ENCODE results near the gene PARP6. TPM values are rescaled to one million over a fixed set of nuclear protein-coding genes. Genes with fewer than 3 reads are reported as not detected.

PARP6 gene
- total and polyA plus RNA-seq, 2 of the 8 experiments (the other 6 are each of a cell fraction or from before 2014, with no cell fraction given): 39.8 to 45.3 TPM

- Histone ChIP-seq H3K23ac (ENCODE audit: insufficient read length) (no peak overlapping the region), H2BK15ac (ENCODE audit: low read length) (no peak overlapping the region), H3K4me2 (ENCODE audit: insufficient read depth in 1 of 2, low read depth in 2 of 2, low read length in 2 of 2) (no peak overlapping the region), H2BK20ac (ENCODE audit: low read length) (no peak overlapping the region), H3K56ac (replicated peaks; ENCODE audit: insufficient read length, low read depth, low read length) (no peak overlapping the region), H4K5ac (ENCODE audit: insufficient read length, low read depth, low read length) (no peak overlapping the region), H3K14ac (ENCODE audit: insufficient read length) (no peak overlapping the region), H3K4me1 (replicated peaks in 1 of 4; ENCODE audit: control insufficient read depth in 3 of 4, insufficient read depth in 4 of 4, low read length in 3 of 4) (no peaks in the 10 kb centered on the region), H3K27ac (ENCODE audit: low read depth, low read length) (no peak overlapping the region), H4K8ac (ENCODE audit: extremely low read depth, insufficient read depth, low read length) (peak overlapping the region; percentile 39; the same call in 1 of the 2 replicates), H3K23me2 (ENCODE audit: low read depth, low read length) (no peaks in the 10 kb centered on the region), H3K4ac (replicated peaks; ENCODE audit: insufficient read length, low read depth, low read length) (no peak overlapping the region), H4K91ac (replicated peaks; ENCODE audit: insufficient read length, low read length) (no peak overlapping the region), H2BK120ac (replicated peaks; ENCODE audit: low read depth, low read length) (no peak overlapping the region), H3K9ac (replicated peaks in 1 of 4; ENCODE audit: extremely low read depth in 1 of 4, low read depth in 3 of 4, low read length in 3 of 4) (no peak overlapping the region), H2AK5ac (ENCODE audit: low read depth, low read length) (no peak overlapping the region), H3K79me1 (ENCODE audit: low read depth, low read length) (no peaks in the 10 kb centered on the region), H3K18ac (ENCODE audit: extremely low read depth, low read length) (no peak overlapping the region), H3K36me3 (ENCODE audit: control insufficient read depth in 2 of 4, insufficient read depth in 4 of 4, low read length in 3 of 4) (no peaks in the 10 kb centered on the region), H2AFZ (ENCODE audit: low read length) (no peak overlapping the region), H3K4me3 (ENCODE audit: extremely low read depth in 1 of 4, insufficient read depth in 2 of 4, low read depth in 3 of 4, low read length in 4 of 4) (no peak overlapping the region), H2BK12ac (ENCODE audit: low read depth, low read length) (no peak overlapping the region), H2BK5ac (ENCODE audit: low read depth, low read length) (no peak overlapping the region), H3K27me3 (replicated peaks in 1 of 4; ENCODE audit: control insufficient read depth in 3 of 4, extremely low read depth in 1 of 4, insufficient read depth in 3 of 4, low read length in 3 of 4) (peaks cover 0 to 1% (median 0%) of the 10 kb centered on the region in 4 experiments; a peak in 3 of 7 replicates), H4K20me1 (replicated peaks in 1 of 2; ENCODE audit: control insufficient read depth in 1 of 2, insufficient read depth in 2 of 2, low read length in 2 of 2) (peaks cover 0 to 4% of the 10 kb centered on the region in 2 experiments), H3K9me3 (ENCODE audit: insufficient read depth in 2 of 2, low read depth in 1 of 2, low read length in 1 of 2) (no peaks in the 10 kb centered on the region), H3K79me2 (ENCODE audit: control insufficient read depth in 1 of 2, insufficient read depth in 2 of 2, low read length in 2 of 2) (no peaks in the 10 kb centered on the region)
- FAIRE-seq (no peak), DNase-seq (ENCODE audit: low read depth in 1 of 2, low spot score in 2 of 2) (no peak)
- CTCF ChIA-PET (ENCODE audit: partially characterized antibody): interaction anchor here (0.5 to 2.9 kb wide), 4 partner anchors 8 to 31 kb away, joined by 3 to 19 read pairs (median 8); no protein-coding TSS in a partner anchor
- POLR2A ChIA-PET (ENCODE audit: partially characterized antibody): no interaction called here
- no peak for TF ChIP-seq CBX5 (IDR thresholded peaks at IDR 0.05; ENCODE audit: low read depth, low read length)
- TF ChIP-seq RNF2 (IDR thresholded peaks at IDR 0.05; ENCODE audit: borderline replicate concordance, low read depth, low read length, missing control alignments, poor library complexity, severe bottlenecking): no peak
- no peak for TF ChIP-seq GABPA (IDR thresholded peaks at IDR 0.05; ENCODE audit: borderline replicate concordance, insufficient read depth, low read length)
- no peak for TF ChIP-seq RAD21 (IDR thresholded peaks at IDR 0.05 in 1 of 2, conservative IDR thresholded peaks at IDR 0.05 in 1 of 2; ENCODE audit: low read depth in 2 of 2, low read length in 2 of 2)
- TF ChIP-seq SP4 (IDR thresholded peaks at IDR 0.05; ENCODE audit: low read length): no peak
- no peak for TF ChIP-seq JUN (IDR thresholded peaks at IDR 0.05; ENCODE audit: low read depth, low read length)
- TF ChIP-seq SP2 (IDR thresholded peaks at IDR 0.05; ENCODE audit: low read length): no peak
- no peak for TF ChIP-seq MAFK (IDR thresholded peaks at IDR 0.05; ENCODE audit: low read depth, low read length)
- TF ChIP-seq SRF (IDR thresholded peaks at IDR 0.05; ENCODE audit: low read depth, low read length): no peak
- TF ChIP-seq BRCA1 (IDR thresholded peaks at IDR 0.05; ENCODE audit: low read depth, low read length): no peak
- TF ChIP-seq GTF2F1 (IDR thresholded peaks at IDR 0.05; ENCODE audit: borderline replicate concordance, low read depth, low read length): no peak
- no peak for TF ChIP-seq HDAC6 (IDR thresholded peaks at IDR 0.05; ENCODE audit: low read depth, low read length)
- TF ChIP-seq RFX5 (IDR thresholded peaks at IDR 0.05; ENCODE audit: borderline replicate concordance, low read depth, low read length): no peak
- no peak for TF ChIP-seq CEBPB (IDR thresholded peaks at IDR 0.05; ENCODE audit: low read depth, low read length)
- no peak for TF ChIP-seq EZH2 (IDR thresholded peaks at IDR 0.05; ENCODE audit: low read depth, low read length, severe bottlenecking)
- 76% methylated on average over 7 of the region's 7 CpGs; no CpG with 5 or more reads in 1 of the 2 experiments for WGBS, 2 experiments (ENCODE audit: extremely low coverage in 1 of 2, insufficient coverage in 1 of 2, insufficient read length in 1 of 2, insufficient replicate concordance in 2 of 2, low coverage in 1 of 2, low lambda C conversion rate in 2 of 2, missing lambda C conversion rate in 1 of 2)
These were observed 32.2 kb upstream of the PARP6 start for GRCh38 chr15:72304596-72304995.

All from H1 (cell line).